Tibial nerve (tissue), 3 donors: ENCODE measurements around the gene DBNDD1.

Experiments
- POLR2A ChIP-seq, 2 donors: fragments of 450-650 bp; IDR thresholded peaks; one replicate each; pipeline ENCODE4 v1.6.1; 2017; ENCODE audit warnings: antibody characterized with exemption in 2 of 2, mild to moderate bottlenecking in 2 of 2, moderate library complexity in 2 of 2
- TF ChIP-seq, protein P1 (sequence below), 5 experiments: fragments of 200-600 bp in 3 of 5; fragments of 450-650 bp in 2 of 5; sonication (generic) in 3 of 5; IDR thresholded peaks; one replicate each; pipeline ENCODE4 v1.5.1; 2016 to 2019; ENCODE audit warnings: antibody characterized with exemption in 5 of 5, mild to moderate bottlenecking in 3 of 5, moderate library complexity in 2 of 5

- TF ChIP-seq, protein P1, sequence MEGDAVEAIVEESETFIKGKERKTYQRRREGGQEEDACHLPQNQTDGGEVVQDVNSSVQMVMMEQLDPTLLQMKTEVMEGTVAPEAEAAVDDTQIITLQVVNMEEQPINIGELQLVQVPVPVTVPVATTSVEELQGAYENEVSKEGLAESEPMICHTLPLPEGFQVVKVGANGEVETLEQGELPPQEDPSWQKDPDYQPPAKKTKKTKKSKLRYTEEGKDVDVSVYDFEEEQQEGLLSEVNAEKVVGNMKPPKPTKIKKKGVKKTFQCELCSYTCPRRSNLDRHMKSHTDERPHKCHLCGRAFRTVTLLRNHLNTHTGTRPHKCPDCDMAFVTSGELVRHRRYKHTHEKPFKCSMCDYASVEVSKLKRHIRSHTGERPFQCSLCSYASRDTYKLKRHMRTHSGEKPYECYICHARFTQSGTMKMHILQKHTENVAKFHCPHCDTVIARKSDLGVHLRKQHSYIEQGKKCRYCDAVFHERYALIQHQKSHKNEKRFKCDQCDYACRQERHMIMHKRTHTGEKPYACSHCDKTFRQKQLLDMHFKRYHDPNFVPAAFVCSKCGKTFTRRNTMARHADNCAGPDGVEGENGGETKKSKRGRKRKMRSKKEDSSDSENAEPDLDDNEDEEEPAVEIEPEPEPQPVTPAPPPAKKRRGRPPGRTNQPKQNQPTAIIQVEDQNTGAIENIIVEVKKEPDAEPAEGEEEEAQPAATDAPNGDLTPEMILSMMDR (IDR thresholded peaks at IDR 0.05), result no peak
- no peak for TF ChIP-seq POLR2A (IDR thresholded peaks at IDR 0.05)
Observed at GRCh38 chr16:90042946-90043514, 23.8 kb upstream of the DBNDD1 start.
